Smooth muscle cell (in vitro differentiated cells): ENCODE measurements around the gene ITPRIPL2. TPM values are rescaled to one million over a fixed set of nuclear protein-coding genes. Genes with fewer than 3 reads are reported as not detected.

Experiments used
- DNase-seq: peaks from one replicate; lab custom pipeline; 2025; ENCODE audit not compliant: unreplicated experiment; lab: John Stamatoyannopoulos, UW
- H2AFZ ChIP-seq: fragments of 200-600 bp; sonication (generic); 2 replicates; pipeline ENCODE4 v1.6.0; 2016; ENCODE audit warnings: antibody characterized with exemption, low read depth, mild to moderate bottlenecking
- H3F3A ChIP-seq: fragments of 200-600 bp; sonication (generic); 2 replicates; pipeline ENCODE4 v1.6.0; 2017; ENCODE audit warnings: antibody characterized with exemption, low read depth
- H3K27ac ChIP-seq: fragments of 200-600 bp; sonication (generic); 2 replicates; pipeline ENCODE4 v1.5.1; 2016; ENCODE audit warnings: low read depth, mild to moderate bottlenecking
- H3K27me3 ChIP-seq: fragments of 200-600 bp; sonication (generic); 2 replicates; pipeline ENCODE4 v1.6.1; 2016; ENCODE audit warnings: low read depth, mild to moderate bottlenecking
- H3K36me3 ChIP-seq: fragments of 200-600 bp; sonication (generic); 2 replicates; pipeline ENCODE4 v1.5.1; 2016; ENCODE audit warnings: low read depth
- H3K4me1 ChIP-seq: fragments of 200-600 bp; sonication (generic); 2 replicates; pipeline ENCODE4 v1.5.1; 2016; ENCODE audit warnings: low read depth
- H3K4me2 ChIP-seq: fragments of 200-600 bp; sonication (generic); 2 replicates; pipeline ENCODE4 v1.6.0; 2016; ENCODE audit warnings: mild to moderate bottlenecking
- H3K4me3 ChIP-seq: fragments of 200-600 bp; sonication (generic); 2 replicates; pipeline ENCODE4 v1.5.1; 2016; ENCODE audit warnings: mild to moderate bottlenecking
- H3K79me2 ChIP-seq: fragments of 200-600 bp; sonication (generic); 2 replicates; pipeline ENCODE4 v1.6.0; 2016; ENCODE audit warnings: low read depth, mild to moderate bottlenecking
- H3K9ac ChIP-seq: fragments of 200-600 bp; sonication (generic); 2 replicates; pipeline ENCODE4 v1.6.0; 2016; ENCODE audit warnings: low read depth
- H3K9me3 ChIP-seq: fragments of 200-600 bp; sonication (generic); replicated peaks from 2 replicates; pipeline ENCODE4 v1.5.1; 2016; ENCODE audit warnings: low read depth
- H4K20me1 ChIP-seq: fragments of 200-600 bp; sonication (generic); 2 replicates; pipeline ENCODE4 v1.6.0; 2016; ENCODE audit warnings: low read depth
- WGBS: methylation state at CpG from one replicate; pipeline ENCODE4 v1.1.7; 2016; ENCODE audit warnings: low lambda C conversion rate; 5-methylcytosine and 5-hydroxymethylcytosine counted together
- polyA plus RNA-seq: library from polyadenylated mRNA; unstranded; fragments of >200 nt; fragmentation: Nextera tagmentation; extraction: Ambion mirVana; gene quantifications from 2 replicates; pipeline ENCODE4 v1.2.1, GENCODE V29; 2016
- total RNA-seq: library from RNA; depleted of rRNA; stranded (reverse); fragments of >200 nt; gene quantifications from 2 replicates; pipeline ENCODE4 v1.2.3, GENCODE V29; 2014
- TF ChIP-seq, protein P1 (sequence below): fragments of 200-600 bp; sonication (generic); IDR thresholded peaks from 2 replicates; pipeline ENCODE4 v1.5.1; 2017; ENCODE audit warnings: borderline replicate concordance, mild to moderate bottlenecking, antibody characterized with exemption; ENCODE audit not compliant: insufficient read depth, poor library complexity, severe bottlenecking

The ITPRIPL2 gene
- total and polyA plus RNA-seq, 2 experiments from 2014 or later = 16.4 to 26.4 TPM

DNA sequence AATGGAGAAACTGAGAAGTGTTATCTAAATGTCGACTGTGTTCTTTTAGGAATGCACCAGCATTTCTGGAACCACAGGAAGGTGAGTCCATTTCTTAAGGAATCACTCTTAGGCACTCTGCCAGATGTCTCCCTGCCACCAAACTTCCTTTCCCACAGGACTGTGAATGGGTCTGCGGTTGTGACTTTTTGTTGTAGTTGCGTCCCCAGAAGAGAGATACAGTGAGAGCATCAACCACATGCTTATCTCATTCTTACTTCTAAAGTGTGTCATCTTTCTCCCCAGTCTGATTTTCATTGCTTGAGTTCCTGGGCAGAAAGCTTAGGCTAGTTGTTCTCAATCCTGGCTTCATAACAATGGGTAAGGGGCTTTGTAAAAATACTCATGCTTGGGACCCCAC is 13.4 kb downstream of the ITPRIPL2 start:
- no peak for DNase-seq
- H4K20me1 ChIP-seq = no peaks in the 10 kb centered on the region
- no peak overlapping the region for H3K4me3 ChIP-seq
- H3K36me3 ChIP-seq = no peaks in the 10 kb centered on the region
- peaks cover 43% of the 10 kb centered on the region for H3F3A ChIP-seq
- no peaks in the 10 kb centered on the region for H3K9me3 ChIP-seq
- H3K79me2 ChIP-seq = peaks cover 4% of the 10 kb centered on the region
- H3K27ac ChIP-seq = peak overlapping the region; percentile 58
- H3K4me2 ChIP-seq = no peak overlapping the region
- H3K4me1 ChIP-seq = peaks cover 7% of the 10 kb centered on the region
- TF ChIP-seq, protein P1, sequence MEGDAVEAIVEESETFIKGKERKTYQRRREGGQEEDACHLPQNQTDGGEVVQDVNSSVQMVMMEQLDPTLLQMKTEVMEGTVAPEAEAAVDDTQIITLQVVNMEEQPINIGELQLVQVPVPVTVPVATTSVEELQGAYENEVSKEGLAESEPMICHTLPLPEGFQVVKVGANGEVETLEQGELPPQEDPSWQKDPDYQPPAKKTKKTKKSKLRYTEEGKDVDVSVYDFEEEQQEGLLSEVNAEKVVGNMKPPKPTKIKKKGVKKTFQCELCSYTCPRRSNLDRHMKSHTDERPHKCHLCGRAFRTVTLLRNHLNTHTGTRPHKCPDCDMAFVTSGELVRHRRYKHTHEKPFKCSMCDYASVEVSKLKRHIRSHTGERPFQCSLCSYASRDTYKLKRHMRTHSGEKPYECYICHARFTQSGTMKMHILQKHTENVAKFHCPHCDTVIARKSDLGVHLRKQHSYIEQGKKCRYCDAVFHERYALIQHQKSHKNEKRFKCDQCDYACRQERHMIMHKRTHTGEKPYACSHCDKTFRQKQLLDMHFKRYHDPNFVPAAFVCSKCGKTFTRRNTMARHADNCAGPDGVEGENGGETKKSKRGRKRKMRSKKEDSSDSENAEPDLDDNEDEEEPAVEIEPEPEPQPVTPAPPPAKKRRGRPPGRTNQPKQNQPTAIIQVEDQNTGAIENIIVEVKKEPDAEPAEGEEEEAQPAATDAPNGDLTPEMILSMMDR = no peak
- no peak overlapping the region for H2AFZ ChIP-seq
- H3K9ac ChIP-seq = no peak overlapping the region
- WGBS = 46% methylated on average over 3 of the region's 3 CpGs
- no peaks in the 10 kb centered on the region for H3K27me3 ChIP-seq

DNA sequence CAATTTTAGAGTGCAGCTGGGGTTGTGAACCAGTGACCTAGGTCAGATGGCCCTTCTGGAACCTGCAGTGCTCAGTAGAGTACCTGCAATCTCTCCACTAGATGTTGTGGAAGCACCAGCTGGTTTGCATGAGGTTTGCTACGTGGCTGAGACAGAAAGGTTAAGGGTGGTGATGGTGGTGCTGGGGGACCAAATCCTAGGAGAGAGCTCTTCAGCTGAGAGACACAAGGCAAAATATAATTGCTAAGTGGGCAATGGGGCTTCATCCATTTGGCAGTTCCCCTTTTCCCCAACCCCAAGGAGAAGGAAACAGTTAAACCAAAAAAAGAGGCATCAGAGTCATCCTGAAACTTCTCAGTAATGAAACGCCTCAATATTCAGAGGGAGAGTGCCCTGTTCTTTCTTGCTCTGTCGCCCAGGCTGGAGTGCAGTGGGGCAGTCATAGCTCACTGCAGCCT is 13.9 kb downstream of the ITPRIPL2 start:
- 77% methylated on average over 3 of the region's 3 CpGs for WGBS
- Histone ChIP-seq H3K9ac (no peak overlapping the region), H2AFZ (no peak overlapping the region), H3K27ac (peak overlapping the region; percentile 58), H3K9me3 (no peaks in the 10 kb centered on the region), H3K4me3 (no peak overlapping the region), H3K4me2 (no peak overlapping the region), H3K4me1 (peaks cover 7% of the 10 kb centered on the region), H3K36me3 (no peaks in the 10 kb centered on the region), H3F3A (peaks cover 44% of the 10 kb centered on the region), H3K79me2 (peaks cover 4% of the 10 kb centered on the region), H3K27me3 (no peaks in the 10 kb centered on the region), H4K20me1 (no peaks in the 10 kb centered on the region)
- DNase-seq = no peak
- TF ChIP-seq, protein P1 = no peak

DNA sequence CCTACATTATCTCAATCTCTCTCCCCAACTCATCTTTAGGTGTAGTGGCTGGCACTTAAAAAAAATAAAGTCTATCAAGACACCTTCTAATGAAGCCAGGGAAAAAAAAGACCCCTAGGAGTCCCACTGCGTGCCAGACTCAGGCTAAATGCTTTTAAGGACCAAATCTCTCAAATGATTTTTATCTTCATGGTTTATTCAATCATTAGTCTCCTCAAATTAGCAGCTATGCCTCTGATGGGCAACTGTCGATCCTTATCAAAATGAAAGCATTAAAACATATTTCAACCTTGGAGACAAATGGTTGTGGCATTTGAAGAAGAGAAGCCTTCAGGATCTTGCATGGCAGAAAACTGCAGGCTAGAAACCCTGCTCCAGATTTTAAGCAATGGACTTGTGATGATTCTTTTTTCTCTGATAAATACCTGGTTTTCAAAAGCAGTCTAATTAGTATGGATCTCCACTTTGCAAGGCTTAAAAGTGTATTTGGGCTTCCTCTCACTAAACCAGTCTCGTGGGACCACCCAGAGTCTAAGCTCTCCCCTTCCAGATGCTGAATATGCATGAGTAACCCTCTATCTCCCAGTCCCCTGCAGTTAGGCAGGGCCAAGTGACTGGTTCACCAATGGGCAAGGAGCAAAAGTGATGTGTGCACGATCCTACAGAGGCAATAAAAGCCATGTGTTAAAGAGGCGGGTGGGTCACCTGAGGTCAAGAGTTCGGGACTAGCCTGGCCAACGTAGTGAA is 14.9 kb downstream of the ITPRIPL2 start:
- no peak overlapping the region for H3K9ac ChIP-seq
- DNase-seq = no peak
- peaks cover 7% of the 10 kb centered on the region for H3K4me1 ChIP-seq
- peaks cover 46% of the 10 kb centered on the region for H3F3A ChIP-seq
- H3K27me3 ChIP-seq = no peaks in the 10 kb centered on the region
- peaks cover 4% of the 10 kb centered on the region for H3K79me2 ChIP-seq
- no peak overlapping the region for H3K4me3 ChIP-seq
- no peaks in the 10 kb centered on the region for H4K20me1 ChIP-seq
- 74% methylated on average over 7 of the region's 7 CpGs for WGBS
- no peak overlapping the region for H2AFZ ChIP-seq
- no peak overlapping the region for H3K4me2 ChIP-seq
- TF ChIP-seq, protein P1 = no peak
- no peak overlapping the region for H3K27ac ChIP-seq
- H3K36me3 ChIP-seq = no peaks in the 10 kb centered on the region
- no peaks in the 10 kb centered on the region for H3K9me3 ChIP-seq

DNA sequence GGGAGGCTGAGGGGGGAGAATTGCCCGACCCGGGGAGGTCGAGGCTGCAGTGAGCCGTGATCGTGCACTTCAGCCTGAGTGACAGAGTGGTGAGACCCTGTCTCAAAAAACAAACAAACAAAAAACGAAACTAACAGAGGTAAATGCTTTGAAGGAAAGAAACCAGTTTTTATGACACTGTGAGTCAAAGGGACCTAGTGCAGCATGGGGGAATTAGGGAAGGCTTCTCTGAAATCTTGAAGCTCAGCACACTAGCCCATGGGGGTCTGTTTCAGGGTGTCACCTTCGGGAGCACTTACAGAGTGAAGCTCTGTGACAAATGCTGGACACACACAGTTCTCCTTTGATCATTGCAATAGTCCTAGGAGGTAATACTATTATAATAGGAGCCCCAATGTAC is 16.6 kb downstream of the ITPRIPL2 start:
- 70% methylated on average over 7 of the region's 7 CpGs for WGBS
- H2AFZ ChIP-seq = no peak overlapping the region

More for the DNA sequence above, 16.6 kb downstream of the ITPRIPL2 start:
- peaks cover 51% of the 10 kb centered on the region for H3F3A ChIP-seq
- H4K20me1 ChIP-seq = no peaks in the 10 kb centered on the region
- DNase-seq = no peak
- no peaks in the 10 kb centered on the region for H3K9me3 ChIP-seq
- H3K4me1 ChIP-seq = peaks cover 7% of the 10 kb centered on the region
- H3K27me3 ChIP-seq = no peaks in the 10 kb centered on the region
- H3K4me2 ChIP-seq = peak overlapping the region; percentile 79
- peak overlapping the region; percentile 95 for H3K27ac ChIP-seq
- TF ChIP-seq, protein P1 = no peak
- H3K4me3 ChIP-seq = no peak overlapping the region
- H3K36me3 ChIP-seq = no peaks in the 10 kb centered on the region
- H3K9ac ChIP-seq = peak overlapping the region; percentile 77
- no peaks in the 10 kb centered on the region for H3K79me2 ChIP-seq
